ENCODE measurements around the gene CRABP2. TPM values are rescaled to one million over a fixed set of nuclear protein-coding genes. Genes with fewer than 3 reads are reported as not detected.

The CRABP2 gene
- total and polyA plus RNA-seq, 2 experiments from 2014 or later: 45.9 to 137 TPM

- H3K27ac ChIP-seq (ENCODE audit: low read depth): no peak overlapping the region
- H4K20me1 ChIP-seq (replicated peaks; ENCODE audit: insufficient read depth): no peaks in the 10 kb centered on the region
- peaks cover 27% of the 10 kb centered on the region for H3K36me3 Mint-ChIP-seq (ENCODE audit: low read depth)
- H3K79me2 ChIP-seq (replicated peaks; ENCODE audit: insufficient read depth): peaks cover 33% of the 10 kb centered on the region
- H3K4me2 ChIP-seq: peak overlapping the region; percentile 97
- TF ChIP-seq CREB1 (CRISPR knock-in tag; IDR thresholded peaks at IDR 0.05; ENCODE audit: low read depth): no peak
- TF ChIP-seq, protein P1, sequence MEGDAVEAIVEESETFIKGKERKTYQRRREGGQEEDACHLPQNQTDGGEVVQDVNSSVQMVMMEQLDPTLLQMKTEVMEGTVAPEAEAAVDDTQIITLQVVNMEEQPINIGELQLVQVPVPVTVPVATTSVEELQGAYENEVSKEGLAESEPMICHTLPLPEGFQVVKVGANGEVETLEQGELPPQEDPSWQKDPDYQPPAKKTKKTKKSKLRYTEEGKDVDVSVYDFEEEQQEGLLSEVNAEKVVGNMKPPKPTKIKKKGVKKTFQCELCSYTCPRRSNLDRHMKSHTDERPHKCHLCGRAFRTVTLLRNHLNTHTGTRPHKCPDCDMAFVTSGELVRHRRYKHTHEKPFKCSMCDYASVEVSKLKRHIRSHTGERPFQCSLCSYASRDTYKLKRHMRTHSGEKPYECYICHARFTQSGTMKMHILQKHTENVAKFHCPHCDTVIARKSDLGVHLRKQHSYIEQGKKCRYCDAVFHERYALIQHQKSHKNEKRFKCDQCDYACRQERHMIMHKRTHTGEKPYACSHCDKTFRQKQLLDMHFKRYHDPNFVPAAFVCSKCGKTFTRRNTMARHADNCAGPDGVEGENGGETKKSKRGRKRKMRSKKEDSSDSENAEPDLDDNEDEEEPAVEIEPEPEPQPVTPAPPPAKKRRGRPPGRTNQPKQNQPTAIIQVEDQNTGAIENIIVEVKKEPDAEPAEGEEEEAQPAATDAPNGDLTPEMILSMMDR (conservative IDR thresholded peaks at IDR 0.05; ENCODE audit: low read depth in 2 of 2): peak; percentile 93 to 97
- H3K27me3 ChIP-seq (ENCODE audit: insufficient read depth): peaks cover 23% of the 10 kb centered on the region
- H3K4me3 ChIP-seq: peak overlapping the region; percentile 78
- H3K4me1 Mint-ChIP-seq: peaks cover 53% of the 10 kb centered on the region
- H2AFZ ChIP-seq: no peak overlapping the region
- H3K4me3 Mint-ChIP-seq: peak overlapping the region; percentile 70
- peaks cover 33% of the 10 kb centered on the region for H3K27me3 Mint-ChIP-seq (ENCODE audit: insufficient read depth, low read depth, poor library complexity)
- peaks cover 3% of the 10 kb centered on the region; the same call in 1 of the 3 replicates for H3K9me3 Mint-ChIP-seq
- no peaks in the 10 kb centered on the region for H3K9me2 ChIP-seq (ENCODE audit: insufficient read depth)
- H3K36me3 ChIP-seq (ENCODE audit: insufficient read depth): peaks cover 1% of the 10 kb centered on the region
- H3K4me1 ChIP-seq (ENCODE audit: insufficient read depth): peaks cover 39% of the 10 kb centered on the region
- ATAC-seq (peak; percentile 10), DNase-seq (ENCODE audit: low spot score) (peak; percentile 93)
- peak overlapping the region; percentile 28; the same call in 1 of the 2 replicates for H3K27ac Mint-ChIP-seq
- H3F3A ChIP-seq (replicated peaks; ENCODE audit: low read depth): peaks cover 2% of the 10 kb centered on the region; the same call in 1 of the 2 replicates
Measured at GRCh38 chr1:156677616-156678596, 27.5 kb downstream of the CRABP2 start.

DNA sequence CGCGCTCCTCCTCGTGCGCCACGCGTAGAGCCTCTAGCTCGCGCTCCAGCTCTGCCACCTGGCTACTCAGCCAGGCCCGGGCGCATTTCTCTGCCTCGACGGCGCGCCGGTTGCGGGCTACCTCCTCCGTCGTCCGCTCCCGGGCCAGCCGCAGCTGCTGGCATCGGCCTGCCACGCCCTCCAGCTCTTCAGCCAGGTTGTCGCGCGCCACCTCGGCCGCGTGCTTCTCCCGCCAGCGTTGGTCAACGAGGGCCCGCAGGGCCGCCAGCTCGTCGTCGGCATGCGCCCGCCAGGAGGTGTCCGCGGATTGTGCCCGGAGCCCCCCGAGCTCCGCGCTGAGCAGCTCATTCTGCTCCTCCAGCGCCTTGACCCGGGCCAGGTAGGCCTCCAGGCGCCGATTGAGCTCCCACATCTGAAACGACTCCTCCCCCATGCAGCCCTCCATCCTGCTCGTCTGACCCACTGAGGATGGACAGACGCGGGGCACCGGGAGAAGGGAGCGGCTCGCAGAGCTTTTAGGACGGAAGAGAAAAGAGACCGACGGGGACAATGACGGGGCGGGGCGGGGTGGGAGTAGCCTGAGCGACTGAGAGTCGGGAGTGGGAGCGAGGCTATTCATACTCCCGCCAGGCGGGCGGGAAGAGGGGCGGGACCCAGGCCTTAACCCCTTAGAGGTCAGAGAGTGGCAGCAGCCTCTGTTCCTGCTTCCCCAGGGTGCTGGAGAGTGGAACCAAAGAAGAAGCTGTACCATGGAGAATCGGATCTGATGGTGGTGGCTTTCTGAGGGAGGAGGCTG is 28.4 kb downstream of the CRABP2 start, which contains the start of gene NES:
NES (minus strand) TSS at position 588 of the 796 bp plus-strand sequence; CDS start at position 445, 143 bp downstream.
- Histone ChIP-seq H3K27me3 (ENCODE audit: insufficient read depth) (peaks cover 23% of the 10 kb centered on the region), H3K4me3 (peak within 1 kb of the TSS; percentile 78), H4K20me1 (replicated peaks; ENCODE audit: insufficient read depth) (no peaks in the 10 kb centered on the region), H3K4me2 (peak within 1 kb of the TSS; percentile 97), H3K79me2 (replicated peaks; ENCODE audit: insufficient read depth) (peaks cover 41% of the 10 kb centered on the region), H3K27ac (ENCODE audit: low read depth) (no peak within 1 kb of the TSS), H3K4me1 (ENCODE audit: insufficient read depth) (peaks cover 43% of the 10 kb centered on the region), H2AFZ (no peak within 1 kb of the TSS), H3F3A (replicated peaks; ENCODE audit: low read depth) (peaks cover 8% of the 10 kb centered on the region; the same call in 1 of the 2 replicates), H3K36me3 (ENCODE audit: insufficient read depth) (peaks cover 8% of the 10 kb centered on the region), H3K9me2 (ENCODE audit: insufficient read depth) (peaks cover 2% of the 10 kb centered on the region)
- Mint-ChIP-seq H3K27me3 (ENCODE audit: insufficient read depth, low read depth, poor library complexity) (peaks cover 36% of the 10 kb centered on the region), H3K27ac (peak within 1 kb of the TSS; percentile 28), H3K9me3 (peaks cover 9% of the 10 kb centered on the region), H3K4me1 (peaks cover 59% of the 10 kb centered on the region), H3K4me3 (peak within 1 kb of the TSS; percentile 78), H3K36me3 (ENCODE audit: low read depth) (peaks cover 36% of the 10 kb centered on the region)
- DNase-seq (ENCODE audit: low spot score) (peak; percentile 91), ATAC-seq (peak; percentile 52)
- TF ChIP-seq ZNF462 (CRISPR knock-in tag; IDR thresholded peaks at IDR 0.05) (no peak), ZNF114 (CRISPR knock-in tag; IDR thresholded peaks at IDR 0.05) (peak; percentile 42; the same call in 1 of the 2 replicates), STAT1 (IDR thresholded peaks at IDR 0.05; ENCODE audit: unreplicated experiment) (no peak), EZH2phosphoT487 (IDR thresholded peaks at IDR 0.05; ENCODE audit: unreplicated experiment) (no peak), JUNB (IDR thresholded peaks at IDR 0.05; ENCODE audit: unreplicated experiment) (no peak)
- TF ChIP-seq, protein P2, sequence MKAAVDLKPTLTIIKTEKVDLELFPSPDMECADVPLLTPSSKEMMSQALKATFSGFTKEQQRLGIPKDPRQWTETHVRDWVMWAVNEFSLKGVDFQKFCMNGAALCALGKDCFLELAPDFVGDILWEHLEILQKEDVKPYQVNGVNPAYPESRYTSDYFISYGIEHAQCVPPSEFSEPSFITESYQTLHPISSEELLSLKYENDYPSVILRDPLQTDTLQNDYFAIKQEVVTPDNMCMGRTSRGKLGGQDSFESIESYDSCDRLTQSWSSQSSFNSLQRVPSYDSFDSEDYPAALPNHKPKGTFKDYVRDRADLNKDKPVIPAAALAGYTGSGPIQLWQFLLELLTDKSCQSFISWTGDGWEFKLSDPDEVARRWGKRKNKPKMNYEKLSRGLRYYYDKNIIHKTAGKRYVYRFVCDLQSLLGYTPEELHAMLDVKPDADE (IDR thresholded peaks at IDR 0.05): no peak
